Skin of body (tissue), 2 donors: ENCODE measurements around the gene ANXA5. TPM values are rescaled to one million over a fixed set of nuclear protein-coding genes. Genes with fewer than 3 reads are reported as not detected.
A peak's percentile ranks its signal among the peaks of the same experiment; 100 is the strongest.

Source experiments
- DNase-seq: peaks from one replicate; lab custom pipeline; 2025; lab: John Stamatoyannopoulos, UW
- total RNA-seq: library from RNA; depleted of rRNA; stranded (reverse); fragments of >200 nt; gene quantifications from one replicate; pipeline ENCODE4 v1.2.3, GENCODE V29; 2014

The ANXA5 gene
- total RNA-seq, 1 donor from 2014 or later, result 254 TPM

DNA sequence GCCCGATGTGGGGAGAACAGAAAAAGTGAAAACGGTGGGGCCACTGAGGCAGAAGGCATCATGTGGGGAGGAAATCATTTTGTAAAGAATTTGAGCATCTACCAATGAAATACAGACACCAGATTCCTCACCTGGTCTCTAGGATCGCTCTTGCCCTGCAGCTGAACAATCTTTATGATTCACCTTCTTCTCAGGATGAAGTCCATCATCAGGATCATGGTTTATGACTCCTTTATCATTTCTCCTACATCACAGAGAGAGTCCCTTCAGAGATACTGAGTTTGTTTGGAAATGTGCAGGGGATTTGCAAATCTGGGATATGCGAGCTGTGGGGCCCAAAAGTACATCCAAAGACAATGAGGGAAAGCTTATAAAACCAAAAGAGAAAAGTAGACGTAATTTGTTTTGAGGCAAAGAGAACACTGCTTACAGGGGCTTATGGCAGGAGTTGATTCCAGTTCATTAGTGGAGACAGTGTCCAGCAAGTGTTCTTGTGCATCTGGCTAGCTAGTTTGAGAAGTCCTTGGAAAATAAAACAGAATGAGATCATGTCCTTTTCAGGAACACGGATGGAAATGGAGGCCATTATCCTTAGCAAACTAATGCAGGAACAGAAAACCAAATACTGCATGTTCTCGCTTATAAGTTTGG lies 15.3 kb upstream of the ANXA5 start:
- DNase-seq, result no peak

- peak; percentile 53 for DNase-seq
Measured at GRCh38 chr4:121711263-121712000, 14.7 kb upstream of the ANXA5 start.

DNA sequence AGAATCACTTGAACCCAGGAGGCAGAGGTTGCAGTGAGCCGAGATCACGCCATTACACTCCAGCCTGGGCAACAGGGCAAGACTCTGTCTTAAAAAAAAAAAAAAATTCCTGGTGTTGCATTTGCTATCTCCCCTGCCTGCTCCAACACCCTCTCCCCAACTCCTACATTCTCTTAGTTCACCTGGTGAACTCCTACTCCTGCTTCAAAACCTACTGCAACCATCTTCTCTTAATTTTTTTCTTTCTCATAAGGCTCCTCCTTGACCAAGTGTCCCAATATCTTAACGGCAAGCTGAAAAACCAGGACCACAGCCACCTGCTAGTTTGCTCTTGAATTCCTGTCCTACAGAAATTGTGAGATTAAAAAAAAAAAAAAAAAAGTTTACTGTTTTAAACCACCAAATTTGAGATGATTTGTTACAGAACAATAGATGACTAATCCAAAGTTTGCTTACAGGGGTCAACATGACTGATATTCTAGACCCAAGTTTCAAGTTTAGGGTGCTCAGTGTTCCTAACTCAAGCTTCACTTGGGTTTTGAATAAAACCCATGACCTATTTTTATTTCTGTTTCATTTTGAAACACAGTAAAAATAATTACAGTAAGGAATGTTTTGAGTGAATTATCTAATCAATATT lies 13.1 kb upstream of the ANXA5 start:
- DNase-seq, result no peak

DNA sequence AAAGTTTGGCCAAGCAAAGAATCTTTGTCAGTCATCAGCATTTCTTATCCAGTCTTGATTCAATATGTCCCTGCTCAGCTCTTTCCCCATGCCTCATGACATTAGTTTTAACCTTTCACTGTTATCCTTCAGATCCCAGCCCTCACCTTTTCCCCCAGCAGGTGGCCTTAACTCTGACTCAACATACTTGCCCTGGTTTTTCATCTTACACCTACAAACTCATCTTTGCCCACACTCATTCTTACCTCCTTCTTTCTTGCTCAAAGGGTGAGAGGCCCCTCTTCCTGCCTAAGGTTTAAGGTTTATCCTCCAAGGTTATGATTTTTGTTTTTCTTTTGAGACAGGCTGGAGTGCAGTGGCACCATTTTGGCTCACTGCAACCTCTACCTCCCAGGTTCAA lies 10.6 kb upstream of the ANXA5 start:
- DNase-seq, result no peak

GRCh38 chr4:121706595-121707021 lies 9.8 kb upstream of the ANXA5 start:
- DNase-seq, result no peak

- no peak for DNase-seq
Measured at GRCh38 chr4:121705521-121705920, 8.7 kb upstream of the ANXA5 start.

DNA sequence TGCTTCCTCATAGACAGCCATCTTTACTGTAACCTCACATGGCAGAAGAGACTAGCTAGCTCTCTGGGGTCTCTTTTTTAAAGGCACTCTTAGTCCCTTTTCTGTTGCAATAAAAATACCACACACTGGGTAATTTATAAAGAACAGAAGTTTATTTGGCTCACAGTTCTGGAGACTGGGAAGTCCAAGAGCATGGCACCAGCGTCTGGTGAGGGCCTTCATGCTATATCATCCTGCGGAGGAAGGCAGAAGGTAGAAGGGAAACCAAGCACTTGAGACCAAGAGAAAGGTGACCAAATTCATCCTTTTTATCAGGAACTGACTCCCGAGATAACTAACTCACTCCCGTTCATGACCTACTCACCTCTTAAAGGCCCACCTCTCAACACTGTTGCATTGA lies 5.4 kb upstream of the ANXA5 start:
- DNase-seq, result no peak

DNA sequence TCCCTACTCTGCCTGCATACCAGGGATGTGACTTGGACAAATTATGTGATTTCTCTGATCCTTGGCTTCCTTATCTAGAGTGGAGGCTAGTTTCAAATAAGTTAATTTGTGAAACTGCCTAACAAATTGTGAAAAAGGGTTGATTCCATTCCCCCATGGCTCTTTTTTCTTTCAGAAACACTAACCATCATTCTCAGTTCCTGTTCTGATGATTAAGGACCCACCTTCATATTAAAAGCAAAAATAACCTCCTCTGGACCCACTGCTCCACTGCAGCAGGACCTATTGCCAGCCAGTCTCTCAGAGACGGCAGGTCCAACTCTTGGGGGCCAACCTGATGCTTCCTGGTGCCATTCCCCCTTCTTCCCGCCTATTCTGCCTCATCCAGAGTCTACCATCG lies 4.5 kb upstream of the ANXA5 start:
- DNase-seq, result no peak

DNA sequence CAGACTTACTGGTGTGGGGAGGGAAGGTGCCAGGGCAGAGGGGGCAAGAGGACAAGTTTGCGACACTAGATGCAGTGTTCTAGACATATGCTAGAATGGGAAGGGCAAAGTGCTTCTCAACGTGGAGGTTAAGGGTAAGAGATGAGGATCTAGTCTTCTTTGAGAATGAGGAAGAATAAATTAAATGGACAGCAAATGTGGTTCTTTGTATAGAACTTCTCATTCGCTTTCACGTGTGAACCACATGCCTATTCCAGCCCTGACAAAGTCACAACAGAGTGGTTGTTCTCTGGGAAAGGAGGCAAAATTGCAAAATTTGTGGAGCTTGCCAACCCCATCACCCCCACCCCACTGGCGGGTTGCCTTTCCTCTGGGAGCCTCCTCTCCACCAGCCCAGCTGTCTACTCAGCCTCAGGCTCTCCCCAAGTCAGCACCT lies 1.5 kb upstream of the ANXA5 start:
- peak; percentile 16 for DNase-seq

DNA sequence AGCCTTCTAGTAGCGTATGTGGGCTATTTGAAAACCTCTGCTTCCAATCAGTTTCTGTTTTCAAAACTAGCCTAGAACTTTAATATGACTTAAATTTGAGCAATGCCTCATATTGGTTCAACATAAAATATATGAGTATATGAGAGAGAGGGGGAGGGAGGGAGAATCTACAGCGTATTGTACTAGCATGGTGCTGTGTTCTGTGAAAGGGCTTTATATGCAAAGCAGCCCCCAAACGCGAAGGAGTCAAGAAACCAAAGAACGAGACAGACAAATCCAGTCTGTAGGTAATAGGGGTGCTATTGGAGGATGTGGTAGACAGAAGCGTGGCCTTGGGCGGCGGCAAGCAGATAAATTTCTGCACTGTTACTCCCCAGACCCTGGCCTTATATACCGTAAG lies 784 bp upstream of the ANXA5 start:
- peak; percentile 74 for DNase-seq

DNA sequence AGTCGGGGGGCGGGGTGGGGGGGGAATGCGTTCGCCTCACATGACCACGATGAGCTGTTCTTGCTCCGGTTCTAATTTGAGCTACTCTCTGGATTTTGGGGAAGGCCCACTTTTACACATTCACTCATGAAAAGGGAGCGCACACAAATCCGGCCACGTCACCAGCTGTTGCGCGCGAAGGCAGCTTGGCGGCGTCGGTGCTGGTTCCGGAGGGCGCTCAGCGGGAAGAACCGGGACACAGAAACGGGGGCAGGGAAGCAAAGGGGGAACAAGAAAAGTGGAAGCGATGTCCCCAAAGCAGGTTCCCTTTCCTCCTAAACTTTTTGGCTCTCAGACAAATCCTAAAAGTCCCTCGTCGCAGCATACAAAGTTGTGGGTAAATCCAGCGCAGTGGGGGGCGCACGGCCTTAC lies 605 bp downstream of the ANXA5 start:
- DNase-seq, result peak; percentile 80

DNA sequence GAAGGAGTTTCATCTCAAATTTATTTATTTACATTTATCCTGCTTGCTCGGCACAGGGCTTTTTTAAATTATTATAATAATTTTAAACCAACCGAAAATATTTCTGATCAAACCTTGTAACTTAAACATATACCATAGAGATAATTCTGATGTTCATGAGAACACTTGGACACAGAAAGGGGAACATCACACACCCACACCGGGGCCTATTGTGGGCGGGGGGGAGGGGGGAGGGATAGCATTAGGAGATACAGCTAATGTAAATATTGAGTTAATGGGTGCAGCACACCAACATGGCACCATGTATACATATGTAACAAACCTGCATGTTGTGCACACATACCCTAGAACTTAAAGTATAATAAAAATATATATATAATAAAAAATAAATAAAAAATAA lies 2.9 kb downstream of the ANXA5 start:
- DNase-seq, result no peak

- DNase-seq, result no peak
Measured at GRCh38 chr4:121693450-121693849, 3.3 kb downstream of the ANXA5 start.

DNA sequence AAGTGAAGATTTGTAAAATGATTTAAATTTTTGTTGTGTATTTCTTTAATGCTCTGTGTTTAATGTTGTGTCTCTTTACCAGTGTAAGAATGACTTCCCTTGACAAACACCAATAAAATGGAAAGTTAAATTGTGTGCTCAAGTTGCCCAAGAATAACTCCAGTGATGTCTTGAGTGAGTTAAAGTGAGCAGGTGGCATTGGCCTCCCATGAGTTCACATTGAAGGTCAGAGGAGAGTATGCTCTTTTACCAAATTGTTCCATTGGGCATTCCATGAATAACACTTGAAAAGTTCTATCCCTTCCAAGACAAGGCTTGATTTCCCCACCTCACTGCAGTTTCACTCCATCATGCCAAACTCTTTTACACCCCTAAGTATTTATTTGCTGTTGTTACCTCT lies 4.5 kb downstream of the ANXA5 start:
- DNase-seq, result no peak

GRCh38 chr4:121690001-121690400 lies 6.8 kb downstream of the ANXA5 start:
- peak; percentile 10 for DNase-seq

DNA sequence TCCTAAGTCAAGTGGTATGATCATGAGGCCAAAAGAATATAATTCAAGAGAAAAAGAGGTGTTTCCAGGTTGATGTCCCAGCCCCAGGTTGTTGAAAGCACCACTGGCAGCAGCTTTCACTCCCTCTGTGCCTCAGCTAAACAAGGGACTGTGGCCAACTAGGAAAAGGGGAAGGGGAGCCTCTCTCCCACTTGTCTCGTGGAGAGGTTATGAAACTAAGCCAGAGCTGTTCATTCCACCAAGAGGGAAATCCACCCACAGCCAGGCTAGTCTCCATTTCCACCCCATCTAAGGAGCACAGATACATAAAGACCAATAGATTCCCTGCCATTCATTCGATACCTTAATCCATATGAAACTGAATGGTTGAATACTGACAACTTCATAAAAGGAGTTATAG lies 8.1 kb downstream of the ANXA5 start:
- no peak for DNase-seq

DNA sequence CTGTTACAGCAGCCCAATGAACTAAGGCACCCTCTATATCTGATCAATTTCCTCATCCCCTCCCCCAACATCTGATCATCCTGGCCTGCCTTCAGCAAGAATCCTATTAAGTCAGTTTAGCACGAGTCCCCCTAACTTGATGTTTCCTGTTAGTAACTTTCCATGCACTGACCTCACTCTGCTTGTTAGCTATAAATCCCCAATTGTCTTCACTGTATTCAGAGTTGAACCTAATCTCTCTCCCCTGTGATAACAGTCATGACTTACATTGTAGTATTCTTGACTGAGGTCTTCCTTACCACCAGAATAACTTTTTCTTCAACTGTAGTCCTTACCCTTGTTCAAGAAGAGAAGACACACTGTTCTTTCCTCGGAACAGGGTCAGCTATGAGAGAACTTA lies 8.5 kb downstream of the ANXA5 start:
- no peak for DNase-seq

DNA sequence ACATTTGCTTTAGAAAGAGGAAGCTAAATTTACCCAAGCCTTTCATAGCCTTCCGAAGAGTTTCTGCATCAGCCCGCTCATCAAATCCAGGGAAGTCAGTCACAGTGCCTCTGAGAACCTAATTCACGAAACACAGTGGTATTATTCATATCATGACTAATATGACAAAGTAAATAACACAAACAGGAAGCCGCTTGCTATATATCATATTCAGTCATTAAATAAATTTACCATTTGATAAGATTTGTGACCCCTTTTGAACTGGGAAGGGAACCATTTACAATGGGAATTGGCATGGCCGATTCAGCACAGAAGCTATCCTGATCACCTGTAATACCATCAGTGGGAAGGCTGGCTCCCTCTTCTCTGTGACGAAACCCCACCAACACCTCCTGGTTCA lies 10.5 kb downstream of the ANXA5 start:
- DNase-seq, result no peak

DNA sequence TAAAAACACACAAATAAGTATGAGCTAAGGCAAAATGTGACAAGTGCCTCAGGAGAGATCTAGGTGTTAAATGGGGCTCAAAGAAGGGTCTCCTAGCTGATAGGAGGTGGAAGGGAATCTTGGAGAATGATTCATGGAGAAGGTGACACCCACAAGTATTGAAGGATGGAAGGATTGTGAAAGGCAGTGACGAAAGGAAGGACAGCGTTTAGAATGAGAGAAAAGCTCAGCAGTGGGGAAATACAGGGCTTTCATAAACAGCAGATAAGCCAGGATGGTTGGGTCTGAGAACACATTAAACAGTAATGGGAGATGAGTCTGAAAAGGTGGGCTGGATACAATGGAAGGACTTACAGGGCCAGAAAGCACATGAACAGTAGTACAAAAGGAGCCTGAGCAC lies 11.5 kb downstream of the ANXA5 start:
- no peak for DNase-seq

DNA sequence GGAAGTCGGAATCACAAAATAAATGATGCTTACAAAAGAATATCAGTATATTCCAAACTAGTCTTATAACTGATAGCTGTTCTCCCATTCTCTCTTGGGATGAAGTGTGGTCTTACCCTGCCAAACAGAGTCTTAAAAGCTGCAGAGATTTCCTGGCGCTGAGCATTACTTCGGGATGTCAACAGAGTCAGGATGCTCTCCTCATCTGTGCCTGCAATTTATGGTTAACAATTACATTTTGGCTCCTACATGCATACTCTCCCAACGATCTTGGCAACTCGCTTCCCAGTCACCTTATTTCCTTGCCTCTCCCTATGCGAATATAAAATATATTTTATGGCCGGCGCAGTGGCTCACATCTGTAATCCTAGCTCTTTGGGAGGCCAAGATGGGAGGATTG lies 12.2 kb downstream of the ANXA5 start:
- DNase-seq, result peak; percentile 71

- no peak for DNase-seq
Measured at GRCh38 chr4:121684016-121684415, 12.8 kb downstream of the ANXA5 start.

DNA sequence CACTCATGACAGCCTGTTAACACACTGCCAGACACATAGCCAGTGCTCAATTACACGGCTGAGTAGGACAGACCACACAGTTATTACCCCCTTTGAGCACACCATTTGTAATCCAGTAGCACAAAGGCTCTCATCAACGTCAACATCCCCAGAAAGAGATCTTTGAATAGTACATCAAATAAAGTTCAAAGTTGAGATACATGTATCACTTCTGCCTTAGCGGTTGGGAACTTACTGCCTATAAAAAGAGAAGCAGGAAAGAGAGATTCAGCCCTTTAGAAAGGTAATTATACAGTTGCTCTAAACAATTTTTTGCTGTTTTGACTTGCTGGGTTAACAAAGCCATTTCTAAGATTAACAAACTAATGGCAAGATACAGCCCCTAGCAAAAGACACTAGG lies 16.2 kb downstream of the ANXA5 start:
- DNase-seq, result no peak

DNA sequence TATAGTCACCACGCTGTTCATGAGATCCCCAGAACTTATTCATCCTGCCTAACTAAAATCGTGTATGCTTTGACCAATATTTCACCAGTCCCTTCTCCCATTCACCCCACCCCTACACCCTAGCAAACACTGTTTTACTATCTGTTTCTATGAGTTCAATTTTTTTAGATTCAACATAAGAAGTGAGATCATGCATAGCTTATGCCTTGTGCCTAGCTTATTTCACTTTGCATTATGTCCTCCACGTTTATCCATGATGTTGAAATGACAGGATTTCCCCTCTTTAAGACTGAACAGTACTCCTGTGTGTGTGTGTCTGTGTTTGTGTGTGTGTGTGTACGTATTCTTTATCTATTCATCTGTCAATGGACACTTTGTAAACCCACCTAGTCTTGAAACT lies 16.8 kb downstream of the ANXA5 start:
- DNase-seq, result no peak
